Right cardiac atrium (tissue), 5 donors: ENCODE data around the gene DCLK3. TPM values are rescaled to one million over a fixed set of nuclear protein-coding genes. Genes with fewer than 3 reads are reported as not detected.
A peak's percentile ranks its signal among the peaks of the same experiment; 100 is the strongest.

Source experiments
- ATAC-seq, 2 donors: fragments of 200-7000 bp; cut with Tn5 transposase; one replicate each; pipeline versions ENCODE4 v1.8.0 to v1.9.1; 2020; ENCODE audit warnings: moderate library complexity in 2 of 2, mild to moderate bottlenecking in 1 of 2
- DNase-seq, 3 donors: peaks; one replicate each; pipeline ENCODE4 v3.0.0-alpha.2; 2020
- H3K27ac ChIP-seq: one replicate; pipeline ENCODE4 v1.5.1; 2013; ENCODE audit warnings: mild to moderate bottlenecking, low read length, control low read depth, moderate library complexity
- H3K27me3 ChIP-seq: one replicate; pipeline ENCODE4 v1.6.1; 2013; ENCODE audit not compliant: control insufficient read depth, insufficient read depth
- H3K4me1 ChIP-seq: one replicate; pipeline ENCODE4 v1.6.1; 2013; ENCODE audit warnings: low read length; ENCODE audit not compliant: control insufficient read depth, insufficient read depth
- H3K4me3 ChIP-seq: one replicate; pipeline ENCODE4 v1.5.1; 2013; ENCODE audit warnings: low read length, control low read depth
- H3K9me3 ChIP-seq: one replicate; pipeline ENCODE4 v1.6.1; 2013; ENCODE audit warnings: low read length; ENCODE audit not compliant: control insufficient read depth
- WGBS: extraction: QIAGEN DNeasy Blood & Tissue Kit; methylation state at CpG from one replicate; pipeline ENCODE4 v1.1.7; 2013; 5-methylcytosine and 5-hydroxymethylcytosine counted together
- intact Hi-C, 4 donors: fragments of 100-400 bp; cut with DNase I; formaldehyde crosslinking; loops; one replicate each; pipeline versions ENCODE4 v1.11.0 to v1.14.0; 2022 to 2023
- polyA plus RNA-seq: library from polyadenylated mRNA; stranded (reverse); fragments of 200-250 nt; gene quantifications from one replicate; pipeline ENCODE4 v1.2.3, GENCODE V29; 2013
- total RNA-seq, 4 donors: library from RNA; stranded (reverse); fragmentation: NEBNext Ultra II Directional; extraction: Animal tissue kit (Norgen Biotek cat#: 25700); gene quantifications; one replicate each; pipeline ENCODE4 v1.2.1, GENCODE V29; 2021
- donor health status: healthy with polysubstance abuse.
- donor health status: DM: no; HTN: yes; CAD: no.
- donor health status: DM: no; HTN: no; CAD: no.
- donor health status: DM: no; HTN: yes; CAD: no; lungs with severe emphysema.
- donor health status: DM: yes; HTN: yes; CAD: no.

DCLK3 gene
- total and polyA plus RNA-seq, 5 donors: 0.03 to 0.18 (median 0.09) TPM; not detected in 2

DNA sequence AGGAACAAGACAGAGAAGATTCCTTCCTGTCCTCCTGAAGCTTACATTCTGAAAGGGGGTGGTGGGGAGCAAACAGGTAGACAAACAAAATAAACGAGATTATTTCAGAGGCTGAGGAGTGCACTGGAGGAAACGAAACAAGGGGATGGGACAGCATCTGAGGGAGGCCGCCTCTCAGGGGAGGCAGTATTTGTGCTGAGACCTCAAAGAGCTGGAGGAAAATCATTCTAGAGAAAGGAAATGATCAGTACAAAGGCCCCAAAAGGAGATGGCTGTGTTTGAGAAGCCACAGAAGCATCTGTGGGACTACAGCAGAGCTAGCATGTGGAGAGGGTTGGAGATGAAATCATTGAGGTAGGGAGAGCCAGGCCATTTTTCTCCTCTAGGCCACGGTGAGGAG, 55.1 kb downstream of the DCLK3 start:
- 77% methylated on average over 4 of the region's 4 CpGs for WGBS

DNA sequence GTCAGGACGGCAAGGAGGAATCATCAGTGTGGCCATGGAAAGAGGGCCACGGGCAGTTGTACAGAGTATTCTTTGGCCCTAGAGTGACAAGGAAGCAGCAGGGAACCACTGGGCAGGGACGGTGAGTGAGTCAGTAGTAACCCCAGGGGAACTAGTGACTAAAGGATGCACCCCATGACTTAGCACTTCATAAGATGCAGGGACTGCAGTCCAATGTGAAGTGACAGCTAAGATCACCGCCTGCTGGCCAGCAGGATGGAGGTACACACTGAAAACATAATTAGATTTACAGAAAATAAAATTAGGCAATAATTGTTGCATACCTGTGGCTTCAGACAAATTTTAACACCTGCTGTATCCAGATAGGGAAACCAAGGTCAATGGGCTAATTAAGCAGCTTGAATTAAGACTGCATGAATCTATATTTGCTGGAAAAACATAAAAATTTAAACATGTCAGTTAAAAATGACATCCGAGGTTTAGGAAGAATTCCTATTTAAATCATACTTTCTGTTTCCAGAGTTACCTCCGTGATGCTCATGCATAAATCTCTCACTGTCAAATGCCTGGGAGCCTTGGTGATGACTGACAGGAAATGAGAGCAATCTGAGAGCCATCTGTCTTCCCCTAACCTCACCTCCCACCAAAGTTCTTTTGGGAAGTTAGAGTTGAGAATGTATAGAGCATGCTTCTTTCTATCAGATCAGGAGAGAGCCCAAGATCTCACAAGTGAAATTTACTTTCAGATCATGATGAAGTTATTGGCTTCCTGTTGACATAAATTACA, 56.5 kb downstream of the DCLK3 start:
- ATAC-seq: no peak

More for the DNA sequence above, 55.1 kb downstream of the DCLK3 start:
- Histone ChIP-seq H3K4me1 (no peaks in the 10 kb centered on the region), H3K27me3 (no peaks in the 10 kb centered on the region), H3K27ac (no peak overlapping the region), H3K9me3 (no peaks in the 10 kb centered on the region), H3K4me3 (no peak overlapping the region)
- no peak for DNase-seq
- no peak for ATAC-seq
- intact Hi-C loops: no loop called here

DNA sequence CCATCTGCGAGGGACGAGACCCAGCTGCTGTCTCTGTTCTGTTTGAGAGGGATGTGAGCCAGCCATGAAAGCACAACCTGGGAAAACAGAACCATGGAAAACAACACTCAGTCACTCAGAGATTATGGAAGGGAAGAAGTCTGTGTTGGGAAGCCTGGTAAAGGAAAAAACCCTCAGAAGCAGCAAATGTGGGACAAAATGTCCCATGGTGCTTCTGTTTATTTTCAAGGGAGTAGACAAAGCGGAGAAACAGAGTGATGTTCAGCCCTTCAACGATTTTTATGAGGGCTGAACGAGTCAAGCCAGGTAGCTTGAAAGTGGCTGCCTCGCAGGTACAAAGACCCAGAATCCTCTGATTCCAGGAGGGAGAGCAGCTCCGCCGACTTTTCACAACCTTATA, 59.3 kb downstream of the DCLK3 start:
- Histone ChIP-seq H3K4me3 (no peak overlapping the region), H3K27me3 (no peaks in the 10 kb centered on the region), H3K9me3 (no peaks in the 10 kb centered on the region), H3K4me1 (no peaks in the 10 kb centered on the region), H3K27ac (no peak overlapping the region)
- 83% methylated on average over 8 of the region's 8 CpGs for WGBS
- DNase-seq (no peak), ATAC-seq (no peak)
- intact Hi-C loops: no loop called here

More for the DNA sequence above, 56.5 kb downstream of the DCLK3 start:
- Histone ChIP-seq H3K4me1 (no peaks in the 10 kb centered on the region), H3K4me3 (no peak overlapping the region), H3K27ac (no peak overlapping the region), H3K27me3 (no peaks in the 10 kb centered on the region), H3K9me3 (no peaks in the 10 kb centered on the region)
- intact Hi-C loops: no loop called here
- WGBS: 57% methylated on average over 6 of the region's 6 CpGs
- DNase-seq: peak in 1 of 3 donors; percentile 15

DNA sequence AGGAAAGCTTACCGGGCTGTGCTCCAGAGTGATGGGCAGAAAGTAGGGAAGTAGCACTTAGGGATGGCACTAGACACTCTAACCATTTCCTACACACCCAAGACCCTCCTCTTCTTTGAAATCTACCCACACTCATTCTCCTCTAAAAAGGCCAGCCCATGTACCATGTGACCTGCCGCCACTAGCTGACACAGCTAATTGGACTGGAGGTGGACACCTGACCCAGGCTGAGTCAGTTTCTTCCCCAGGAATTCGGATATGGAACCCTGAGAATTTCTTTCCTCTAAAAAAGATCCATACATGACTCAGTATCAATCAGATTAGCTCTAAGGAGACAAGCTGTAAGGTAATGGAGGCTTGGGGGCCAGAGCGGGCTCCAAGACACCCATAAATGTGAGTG, 60.1 kb downstream of the DCLK3 start:
- 86% methylated on average over 4 of the region's 4 CpGs for WGBS
- ATAC-seq: no peak
- Histone ChIP-seq H3K4me1 (no peaks in the 10 kb centered on the region), H3K9me3 (no peaks in the 10 kb centered on the region), H3K27me3 (no peaks in the 10 kb centered on the region), H3K4me3 (no peak overlapping the region), H3K27ac (no peak overlapping the region)
- no peak for DNase-seq
- intact Hi-C loops: loop anchor here in 1 of 4 donors (5.0 kb wide), 1 partner anchor 737 kb away; no protein-coding TSS in a partner anchor

GRCh38 chr3:36701249-36701572, 63.1 kb downstream of the DCLK3 start:
- 72% methylated on average over 2 of the region's 2 CpGs for WGBS
- no peaks in the 10 kb centered on the region for H3K4me1 ChIP-seq
- H3K27me3 ChIP-seq: no peaks in the 10 kb centered on the region
- intact Hi-C loops: loop anchor here in 3 of 4 donors (2.0 to 5.0 kb wide), 2 partner anchors 734 kb away; no protein-coding TSS in a partner anchor
- DNase-seq: no peak
- H3K4me3 ChIP-seq: no peak overlapping the region
- no peak overlapping the region for H3K27ac ChIP-seq
- ATAC-seq: no peak
- no peaks in the 10 kb centered on the region for H3K9me3 ChIP-seq

GRCh38 chr3:36700537-36701248, 63.7 kb downstream of the DCLK3 start:
- no peaks in the 10 kb centered on the region for H3K4me1 ChIP-seq
- no peaks in the 10 kb centered on the region for H3K9me3 ChIP-seq
- H3K4me3 ChIP-seq: no peak overlapping the region
- ATAC-seq (peak; percentile 71 to 77), DNase-seq (peak; percentile 38 to 76 (median 72))
- H3K27ac ChIP-seq: no peak overlapping the region
- intact Hi-C loops: loop anchor here in 3 of 4 donors (2.0 to 5.0 kb wide), 2 partner anchors 733 to 734 kb away; no protein-coding TSS in a partner anchor
- H3K27me3 ChIP-seq: no peaks in the 10 kb centered on the region
- WGBS: 0% methylated on average over 3 of the region's 3 CpGs

- intact Hi-C loops: loop anchor here in 1 of 4 donors (5.0 kb wide), 1 partner anchor 731 kb away; no protein-coding TSS in a partner anchor
- ATAC-seq: no peak
- Histone ChIP-seq H3K27ac (no peak overlapping the region), H3K4me1 (no peaks in the 10 kb centered on the region), H3K9me3 (no peaks in the 10 kb centered on the region), H3K27me3 (no peaks in the 10 kb centered on the region), H3K4me3 (no peak overlapping the region)
- 79% methylated on average over 3 of the region's 3 CpGs for WGBS
- no peak for DNase-seq
These were observed 66.0 kb downstream of the DCLK3 start for GRCh38 chr3:36698314-36698713.

DNA sequence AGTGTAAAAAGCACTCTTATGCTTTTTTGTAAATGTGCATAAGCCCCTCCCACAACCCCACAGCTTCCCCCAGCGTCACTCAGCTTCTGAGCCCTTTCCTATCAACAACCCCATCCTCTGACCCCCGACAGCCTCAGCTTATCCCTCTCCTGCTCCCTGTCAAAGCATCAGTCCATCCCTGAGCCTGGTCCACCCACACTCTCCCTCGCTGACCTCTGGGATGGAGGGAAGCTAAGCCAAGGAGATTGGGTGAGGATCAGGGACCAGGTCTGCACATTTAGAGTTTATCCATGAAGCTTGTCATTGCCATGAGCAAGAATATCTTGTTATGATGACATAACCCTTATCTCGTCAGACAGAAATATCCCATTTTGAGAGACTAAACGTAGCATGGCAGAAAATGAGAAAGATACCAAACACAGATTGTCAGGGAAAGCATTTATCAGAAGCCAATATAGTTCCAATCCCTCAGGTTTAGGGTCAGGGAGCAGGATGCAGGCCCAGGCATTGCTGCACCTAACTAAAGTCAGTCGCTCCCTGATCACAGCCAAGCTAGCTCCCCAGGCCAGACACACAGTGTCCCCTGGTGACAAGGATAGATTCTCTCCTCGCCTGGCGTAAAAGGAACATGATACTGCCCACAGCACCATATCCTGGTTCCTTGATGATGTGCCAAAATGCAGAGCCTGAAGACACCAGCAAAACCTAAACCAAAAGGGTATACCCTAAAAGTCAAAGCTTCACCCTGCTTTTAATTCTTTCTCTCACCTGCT, 66.9 kb downstream of the DCLK3 start:
- DNase-seq (no peak), ATAC-seq (peak in 1 of 2 donors; percentile 50)
- H3K27me3 ChIP-seq: no peaks in the 10 kb centered on the region
- no peak overlapping the region for H3K4me3 ChIP-seq
- no peaks in the 10 kb centered on the region for H3K9me3 ChIP-seq
- 66% methylated on average over 8 of the region's 8 CpGs for WGBS
- intact Hi-C loops: loop anchor here in 1 of 4 donors (5.0 kb wide), 1 partner anchor 730 kb away; no protein-coding TSS in a partner anchor
- H3K4me1 ChIP-seq: no peaks in the 10 kb centered on the region
- H3K27ac ChIP-seq: no peak overlapping the region

- Histone ChIP-seq H3K27ac (no peak overlapping the region), H3K4me3 (no peak overlapping the region), H3K27me3 (no peaks in the 10 kb centered on the region), H3K4me1 (no peaks in the 10 kb centered on the region), H3K9me3 (no peaks in the 10 kb centered on the region)
- intact Hi-C loops: loop anchor here in 1 of 4 donors (5.0 kb wide), 1 partner anchor 729 kb away; no protein-coding TSS in a partner anchor
- ATAC-seq (no peak), DNase-seq (no peak)
- WGBS: 71% methylated on average over 2 of the region's 2 CpGs
These were observed 67.6 kb downstream of the DCLK3 start for GRCh38 chr3:36696799-36697198.

- DNase-seq: no peak
- H3K9me3 ChIP-seq: no peaks in the 10 kb centered on the region
- H3K27me3 ChIP-seq: no peaks in the 10 kb centered on the region
- H3K4me1 ChIP-seq: no peaks in the 10 kb centered on the region
- intact Hi-C loops: loop anchor here in 1 of 4 donors (5.0 kb wide), 1 partner anchor 728 kb away; no protein-coding TSS in a partner anchor
- no peak overlapping the region for H3K27ac ChIP-seq
- no peak for ATAC-seq
- no peak overlapping the region for H3K4me3 ChIP-seq
- 81% methylated on average over 2 of the region's 2 CpGs for WGBS
These were observed 68.6 kb downstream of the DCLK3 start for GRCh38 chr3:36695769-36696137.
